HFF-Myc (cell line): ENCODE data around the gene NCKAP5.

Experiments
- DNase-seq: peaks from one replicate; pipeline ENCODE4 v3.0.0-alpha.2; 2011; ENCODE audit warnings: low read depth; ENCODE audit errors: extremely low read depth
- H3K4me3 ChIP-seq: replicated peaks from 2 replicates; pipeline ENCODE4 v1.5.1; 2011; ENCODE audit warnings: low read depth, mild to moderate bottlenecking, control low read depth, low read length
- CTCF ChIP-seq: IDR thresholded peaks from 2 replicates; pipeline ENCODE4 v1.5.1; 2012; ENCODE audit warnings: mild to moderate bottlenecking, low read depth, low read length, control low read depth; ENCODE audit errors: missing control alignments

NCKAP5 gene

GRCh38 chr2:133412694-133413093 lies 155.6 kb downstream of the NCKAP5 start:
- no peak for DNase-seq
- no peak for TF ChIP-seq CTCF
- H3K4me3 ChIP-seq, result no peak overlapping the region

GRCh38 chr2:133411857-133412256 lies 156.4 kb downstream of the NCKAP5 start:
- no peak for TF ChIP-seq CTCF
- no peak overlapping the region for H3K4me3 ChIP-seq
- no peak for DNase-seq

GRCh38 chr2:133411101-133411500 lies 157.2 kb downstream of the NCKAP5 start:
- no peak for DNase-seq
- no peak overlapping the region for H3K4me3 ChIP-seq
- no peak for TF ChIP-seq CTCF

GRCh38 chr2:133409581-133410285 lies 158.5 kb downstream of the NCKAP5 start:
- DNase-seq, result no peak
- no peak for TF ChIP-seq CTCF

GRCh38 chr2:133408671-133409070 lies 159.6 kb downstream of the NCKAP5 start:
- no peak for DNase-seq
- no peak overlapping the region for H3K4me3 ChIP-seq

More at GRCh38 chr2:133409581-133410285, 158.5 kb downstream of the NCKAP5 start:
- no peak overlapping the region for H3K4me3 ChIP-seq

GRCh38 chr2:133407341-133407740 lies 160.9 kb downstream of the NCKAP5 start:
- TF ChIP-seq CTCF, result no peak
- no peak overlapping the region for H3K4me3 ChIP-seq
- DNase-seq, result no peak

More at GRCh38 chr2:133408671-133409070, 159.6 kb downstream of the NCKAP5 start:
- no peak for TF ChIP-seq CTCF

GRCh38 chr2:133405252-133405651 lies 163.0 kb downstream of the NCKAP5 start:
- no peak for TF ChIP-seq CTCF
- no peak overlapping the region for H3K4me3 ChIP-seq
- no peak for DNase-seq
